H1 (cell line): ENCODE results near the gene FHIT. TPM values are rescaled to one million over a fixed set of nuclear protein-coding genes. Genes with fewer than 3 reads are reported as not detected.

ENCODE experiments used
- CTCF ChIA-PET: fragments of 300-600 bp; sonication (Branson Sonifier 250); formaldehyde crosslinking; loops from one replicate; lab custom pipeline; 2021; ENCODE audit not compliant: partially characterized antibody; lab: Charles Lee
- POLR2A ChIA-PET: fragments of 300-600 bp; sonication (Branson Sonifier 250); formaldehyde crosslinking; loops from one replicate; lab custom pipeline; 2021; ENCODE audit warnings: inconsistent platforms; ENCODE audit not compliant: partially characterized antibody; lab: Charles Lee
- DNase-seq, 2 experiments: peaks; one replicate each; pipeline versions ENCODE4 v3.0.0 to v3.0.0-alpha.2; 2010 to 2022; ENCODE audit warnings: low spot score in 2 of 2, low read depth in 1 of 2, mixed read lengths in 1 of 2
- FAIRE-seq: peaks from 2 replicates; lab custom pipeline; 2011; peaks lifted over from hg19 to GRCh38; lab: Jason Lieb, UNC
- H2AFZ ChIP-seq: 2 replicates; pipeline ENCODE4 v1.8.1; 2012; ENCODE audit warnings: low read length, inconsistent platforms
- H2AK5ac ChIP-seq: 2 replicates; pipeline ENCODE4 v1.6.1; 2013; ENCODE audit warnings: low read depth, low read length
- H2BK120ac ChIP-seq: replicated peaks from 2 replicates; pipeline ENCODE3; 2013; ENCODE audit warnings: low read depth, low read length, inconsistent platforms
- H2BK12ac ChIP-seq: 2 replicates; pipeline ENCODE4 v1.6.1; 2013; ENCODE audit warnings: low read depth, low read length
- H2BK15ac ChIP-seq: 2 replicates; pipeline ENCODE4 v1.6.1; 2013; ENCODE audit warnings: low read length
- H2BK20ac ChIP-seq: 2 replicates; pipeline ENCODE4 v1.6.1; 2013; ENCODE audit warnings: low read length
- H2BK5ac ChIP-seq: 2 replicates; pipeline ENCODE4 v1.6.1; 2013; ENCODE audit warnings: low read depth, low read length
- H3K14ac ChIP-seq: 2 replicates; pipeline ENCODE4 v1.6.1; 2013; ENCODE audit warnings: inconsistent platforms; ENCODE audit not compliant: insufficient read length
- H3K18ac ChIP-seq: 2 replicates; pipeline ENCODE4 v1.6.1; 2013; ENCODE audit warnings: low read length; ENCODE audit errors: extremely low read depth
- H3K23ac ChIP-seq: 2 replicates; pipeline ENCODE4 v1.6.1; 2013; ENCODE audit warnings: inconsistent platforms; ENCODE audit not compliant: insufficient read length
- H3K23me2 ChIP-seq: 2 replicates; pipeline ENCODE4 v1.6.1; 2013; ENCODE audit warnings: low read depth, low read length
- H3K27ac ChIP-seq: 2 replicates; pipeline ENCODE4 v1.6.1; 2011; ENCODE audit warnings: low read depth, low read length, inconsistent platforms
- H3K27me3 ChIP-seq, 4 experiments: replicated peaks in 1 of 4; 1 replicate in 1 of 4; 2 replicates in 3 of 4; pipeline versions ENCODE4 v1.6.1 to v1.8.1; 2011 to 2013; ENCODE audit warnings: low read length in 3 of 4, mild to moderate bottlenecking in 3 of 4, inconsistent platforms in 2 of 4, mixed read lengths in 2 of 4, moderate library complexity in 1 of 4; ENCODE audit not compliant: control insufficient read depth in 3 of 4, insufficient read depth in 3 of 4; ENCODE audit errors: extremely low read depth in 1 of 4
- H3K36me3 ChIP-seq, 4 experiments: 2 replicates each; pipeline versions ENCODE4 v1.6.1 to v1.8.1; 2011 to 2013; ENCODE audit warnings: mild to moderate bottlenecking in 4 of 4, low read length in 3 of 4, moderate library complexity in 2 of 4, control low read depth in 1 of 4, inconsistent platforms in 1 of 4; ENCODE audit not compliant: insufficient read depth in 4 of 4, control insufficient read depth in 2 of 4
- H3K4ac ChIP-seq: replicated peaks from 2 replicates; pipeline ENCODE3; 2013; ENCODE audit warnings: low read length, low read depth, mixed read lengths, inconsistent platforms; ENCODE audit not compliant: insufficient read length
- H3K4me1 ChIP-seq, 4 experiments: replicated peaks in 1 of 4; 1 replicate in 1 of 4; 2 replicates in 3 of 4; pipeline versions ENCODE4 v1.6.1 to v1.8.1; 2011 to 2013; ENCODE audit warnings: low read length in 3 of 4, inconsistent platforms in 2 of 4, mixed read lengths in 1 of 4; ENCODE audit not compliant: insufficient read depth in 4 of 4, control insufficient read depth in 3 of 4
- H3K4me2 ChIP-seq, 2 experiments: 2 replicates each; pipeline versions ENCODE4 v1.6.1 to v1.8.1; 2011 to 2013; ENCODE audit warnings: low read depth in 2 of 2, low read length in 2 of 2, control low read depth in 1 of 2, inconsistent platforms in 1 of 2, mild to moderate bottlenecking in 1 of 2; ENCODE audit not compliant: insufficient read depth in 1 of 2
- H3K4me3 ChIP-seq, 4 experiments: fragments of 200-600, 300-600 bp in 1 of 4; sonication (generic), shearing (Covaris generic), sonication (Bioruptor Twin) in 1 of 4; 2 replicates each; pipeline versions ENCODE4 v1.5.1 to v1.8.1; 2011 to 2016; ENCODE audit warnings: low read length in 4 of 4, low read depth in 3 of 4, control low read depth in 2 of 4, inconsistent platforms in 2 of 4, mild to moderate bottlenecking in 2 of 4, mixed read lengths in 1 of 4, moderate library complexity in 1 of 4; ENCODE audit not compliant: insufficient read depth in 2 of 4; ENCODE audit errors: extremely low read depth in 1 of 4
- H3K56ac ChIP-seq: replicated peaks from 2 replicates; pipeline ENCODE3; 2013; ENCODE audit warnings: low read depth, mild to moderate bottlenecking, mixed read lengths, low read length, inconsistent platforms; ENCODE audit not compliant: insufficient read length
- H3K79me1 ChIP-seq: 2 replicates; pipeline ENCODE4 v1.6.1; 2013; ENCODE audit warnings: low read depth, low read length, control low read depth
- H3K79me2 ChIP-seq, 2 experiments: 2 replicates each; pipeline versions ENCODE4 v1.6.1 to v1.8.1; 2012 to 2013; ENCODE audit warnings: low read length in 2 of 2, mild to moderate bottlenecking in 2 of 2, inconsistent platforms in 1 of 2; ENCODE audit not compliant: insufficient read depth in 2 of 2, control insufficient read depth in 1 of 2
- H3K9ac ChIP-seq, 4 experiments: replicated peaks in 1 of 4; 1 replicate in 1 of 4; 2 replicates in 3 of 4; pipeline versions ENCODE4 v1.6.1 to v1.8.1; 2011 to 2013; ENCODE audit warnings: low read depth in 3 of 4, low read length in 3 of 4, control low read depth in 2 of 4, mild to moderate bottlenecking in 2 of 4, moderate library complexity in 2 of 4, inconsistent platforms in 1 of 4; ENCODE audit errors: extremely low read depth in 1 of 4
- H3K9me3 ChIP-seq, 2 experiments: 2 replicates each; pipeline versions ENCODE4 v1.6.1 to v1.8.1; 2012 to 2013; ENCODE audit warnings: mild to moderate bottlenecking in 2 of 2, moderate library complexity in 2 of 2, control low read depth in 1 of 2, inconsistent platforms in 1 of 2, low read depth in 1 of 2, low read length in 1 of 2, mixed read lengths in 1 of 2; ENCODE audit not compliant: insufficient read depth in 2 of 2
- H4K20me1 ChIP-seq, 2 experiments: replicated peaks in 1 of 2; 2 replicates each; pipeline versions ENCODE3 to v1.8.1; 2011 to 2013; ENCODE audit warnings: inconsistent platforms in 2 of 2, low read length in 2 of 2, mild to moderate bottlenecking in 1 of 2; ENCODE audit not compliant: insufficient read depth in 2 of 2, control insufficient read depth in 1 of 2
- H4K5ac ChIP-seq: 2 replicates; pipeline ENCODE4 v1.6.1; 2013; ENCODE audit warnings: low read length, low read depth, mixed read lengths, inconsistent platforms; ENCODE audit not compliant: insufficient read length
- H4K8ac ChIP-seq: 2 replicates; pipeline ENCODE4 v1.8.0; 2013; ENCODE audit warnings: mild to moderate bottlenecking, moderate library complexity, low read length, inconsistent platforms; ENCODE audit not compliant: insufficient read depth; ENCODE audit errors: extremely low read depth
- H4K91ac ChIP-seq: replicated peaks from 2 replicates; pipeline ENCODE3; 2013; ENCODE audit warnings: low read length, mixed read lengths, inconsistent platforms; ENCODE audit not compliant: insufficient read length
- EGR1 ChIP-seq: IDR thresholded peaks from 2 replicates; pipeline ENCODE4 v1.6.1; 2011; ENCODE audit warnings: low read depth, low read length, borderline replicate concordance
- GTF2F1 ChIP-seq: IDR thresholded peaks from 2 replicates; pipeline ENCODE4 v1.6.1; 2012; ENCODE audit warnings: low read depth, low read length, improper control_type of control experiment, borderline replicate concordance
- HDAC6 ChIP-seq: IDR thresholded peaks from one replicate; pipeline ENCODE4 v1.7.1; 2012; ENCODE audit warnings: low read depth, mild to moderate bottlenecking, inconsistent platforms, low read length, moderate library complexity
- JUND ChIP-seq: IDR thresholded peaks from 2 replicates; pipeline ENCODE4 v1.6.1; 2011; ENCODE audit warnings: mild to moderate bottlenecking, improper control_type of control experiment, low read length
- SUZ12 ChIP-seq: fragments of 200-600 bp; sonication (generic); IDR thresholded peaks from 2 replicates; pipeline ENCODE4 v1.6.1; 2012; ENCODE audit warnings: mild to moderate bottlenecking, inconsistent platforms, low read length, moderate library complexity, mixed read lengths
- TCF12 ChIP-seq: IDR thresholded peaks from 2 replicates; pipeline ENCODE4 v1.6.1; 2011; ENCODE audit warnings: low read depth, mild to moderate bottlenecking, low read length
- WGBS, 2 experiments: shearing (Covaris generic) in 1 of 2; methylation state at CpG; one replicate each; pipeline versions ENCODE4 v1.1.6 to v1.1.7; 2013 to 2015; ENCODE audit warnings: low lambda C conversion rate in 2 of 2, mixed read lengths in 2 of 2, inconsistent platforms in 1 of 2, low coverage in 1 of 2, missing lambda C conversion rate in 1 of 2; ENCODE audit not compliant: insufficient replicate concordance in 2 of 2, insufficient coverage in 1 of 2, insufficient read length in 1 of 2; ENCODE audit errors: extremely low coverage in 1 of 2, missing lambda C conversion rate in 1 of 2; 5-methylcytosine and 5-hydroxymethylcytosine counted together
- polyA plus RNA-seq, 7 experiments: library from polyadenylated mRNA; depleted of rRNA in 3 of 7; stranded (reverse) in 5 of 7; unstranded in 2 of 7; fragments of >200 nt in 5 of 7; fragments of 200-250 nt in 2 of 7; gene quantifications; 1 replicate in 5 of 7; 2 replicates in 1 of 7; 4 replicates in 1 of 7; pipeline versions ENCODE4 v1.2.1 to v1.2.3, GENCODE V29; 2011 to 2013; ENCODE audit warnings: missing spikeins in 2 of 7, mixed read lengths in 2 of 7
- total RNA-seq: library from RNA; stranded (reverse); fragmentation: NEBNext Ultra II Directional; extraction: Animal tissue kit (Norgen Biotek cat#: 25700); gene quantifications from 2 replicates; pipeline ENCODE4 v1.2.1, GENCODE V29; 2021

Gene FHIT
- total and polyA plus RNA-seq, 2 of the 8 experiments (the other 6 are each of a cell fraction or from before 2014, with no cell fraction given) = 1.2 to 3.2 TPM

GRCh38 chr3:59872128-59872527 is 1379.1 kb downstream of the FHIT start:
- H3K14ac ChIP-seq = no peak overlapping the region
- ChIA-PET POLR2A (no interaction called here), CTCF (interaction anchor here (1.2 kb wide), 1 partner anchor 15 kb away, joined by 3 read pairs; no protein-coding TSS in a partner anchor)
- H2BK20ac ChIP-seq = no peak overlapping the region
- H2BK5ac ChIP-seq = no peak overlapping the region
- H3K23me2 ChIP-seq = no peaks in the 10 kb centered on the region; the same call in 1 of the 2 replicates
- H3K4me3 ChIP-seq = no peak overlapping the region
- no peaks in the 10 kb centered on the region for H3K9me3 ChIP-seq
- no peaks in the 10 kb centered on the region for H3K36me3 ChIP-seq
- H3K27ac ChIP-seq = no peak overlapping the region
- no peak overlapping the region for H4K91ac ChIP-seq
- no peak overlapping the region for H2AK5ac ChIP-seq
- no peak overlapping the region for H2BK120ac ChIP-seq
- H2BK12ac ChIP-seq = no peak overlapping the region
- no peak for DNase-seq
- H3K79me1 ChIP-seq = no peaks in the 10 kb centered on the region
- no peak overlapping the region for H2AFZ ChIP-seq
- TF ChIP-seq JUND (no peak), GTF2F1 (no peak), SUZ12 (no peak), EGR1 (no peak), HDAC6 (no peak), TCF12 (no peak)
- TF ChIP-seq, all 59 proteins: peak for 0
- Histone ChIP-seq H4K5ac (no peak overlapping the region), H3K56ac (no peak overlapping the region), H3K18ac (no peak overlapping the region), H3K4me2 (no peak overlapping the region), H3K4me1 (no peaks in the 10 kb centered on the region), H4K8ac (no peak overlapping the region), H3K79me2 (no peaks in the 10 kb centered on the region), H3K4ac (no peak overlapping the region), H3K23ac (no peak overlapping the region), H4K20me1 (no peaks in the 10 kb centered on the region), H3K27me3 (no peaks in the 10 kb centered on the region), H2BK15ac (no peak overlapping the region), H3K9ac (no peak overlapping the region)
- 84% methylated on average over 3 of the region's 3 CpGs; no CpG with 5 or more reads in 1 of the 2 experiments for WGBS, 2 experiments
- no peak for FAIRE-seq
